ENCODE measurements around the gene SPIRE2.

SPIRE2 gene

DNA sequence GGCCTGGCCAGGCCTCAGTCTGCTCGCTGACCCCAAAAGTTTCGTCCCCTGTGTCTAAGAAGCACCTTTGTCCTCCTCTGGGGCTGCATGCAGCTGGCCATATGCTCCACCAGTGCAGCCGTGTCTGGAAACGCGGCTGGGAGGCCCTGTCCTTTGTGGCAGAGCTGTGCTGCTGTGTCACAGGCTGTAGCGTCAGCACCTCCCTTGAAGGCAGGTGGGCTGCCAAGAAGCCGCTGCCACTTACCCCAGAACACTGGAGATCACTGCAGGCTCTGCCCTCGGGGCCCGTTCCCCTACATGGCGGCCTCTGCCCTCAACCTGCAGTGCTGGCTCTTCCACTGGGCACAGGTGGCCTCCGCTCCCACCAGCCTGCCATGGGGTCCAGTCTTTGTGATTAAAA, 74.7 kb downstream of the SPIRE2 start:
- no peaks in the 10 kb centered on the region for H3K79me2 ChIP-seq (ENCODE audit: control insufficient read depth, insufficient read depth, low read length)
- H3K27me3 ChIP-seq (ENCODE audit: insufficient read depth, low read length, poor library complexity), result no peaks in the 10 kb centered on the region
- no peak overlapping the region for H4K8ac ChIP-seq (ENCODE audit: low read depth, low read length)
- no peak overlapping the region for H3K27ac ChIP-seq (ENCODE audit: low read depth, low read length)
- no peak overlapping the region for H2BK5ac ChIP-seq (ENCODE audit: low read length)
- H3K56ac ChIP-seq (ENCODE audit: low read length), result no peak overlapping the region
- peaks cover 21% of the 10 kb centered on the region for H3K36me3 ChIP-seq (ENCODE audit: control insufficient read depth, insufficient read depth, low read length)
- H3K9ac ChIP-seq (ENCODE audit: low read length), result no peak overlapping the region
- H3K4me3 ChIP-seq (ENCODE audit: low read length), result no peak overlapping the region
- no peak for DNase-seq
- H2AK5ac ChIP-seq (ENCODE audit: low read length), result no peak overlapping the region
- H2BK120ac ChIP-seq (ENCODE audit: low read depth, low read length), result no peak overlapping the region
- H3K23ac ChIP-seq (ENCODE audit: low read length), result no peak overlapping the region
- H3K79me1 ChIP-seq (ENCODE audit: low read length), result no peaks in the 10 kb centered on the region
- no peak overlapping the region for H3K4ac ChIP-seq (ENCODE audit: low read depth, low read length)
- H3K4me2 ChIP-seq (ENCODE audit: low read length), result no peak overlapping the region
- no peak overlapping the region for H4K5ac ChIP-seq (ENCODE audit: low read length)
- no peak overlapping the region for H3K18ac ChIP-seq (ENCODE audit: low read length)
- WGBS (ENCODE audit: extremely low coverage, insufficient coverage, low lambda C conversion rate), result no CpG with 5 or more reads among the region's 11 CpGs
- no peaks in the 10 kb centered on the region for H3K4me1 ChIP-seq (ENCODE audit: control insufficient read depth, low read depth, low read length)
- no peak overlapping the region for H2BK15ac ChIP-seq (replicated peaks; ENCODE audit: low read depth)

GRCh38 chr16:89903908-89904515, 75.7 kb downstream of the SPIRE2 start:
- Histone ChIP-seq H2BK15ac (replicated peaks; ENCODE audit: low read depth) (no peak overlapping the region), H3K4ac (ENCODE audit: low read depth, low read length) (no peak overlapping the region), H3K27me3 (ENCODE audit: insufficient read depth, low read length, poor library complexity) (no peaks in the 10 kb centered on the region), H3K4me3 (ENCODE audit: low read length) (no peak overlapping the region), H3K27ac (ENCODE audit: low read depth, low read length) (no peak overlapping the region), H3K4me2 (ENCODE audit: low read length) (no peak overlapping the region), H3K79me2 (ENCODE audit: control insufficient read depth, insufficient read depth, low read length) (no peaks in the 10 kb centered on the region), H3K36me3 (ENCODE audit: control insufficient read depth, insufficient read depth, low read length) (peaks cover 19% of the 10 kb centered on the region), H3K9ac (ENCODE audit: low read length) (no peak overlapping the region), H3K4me1 (ENCODE audit: control insufficient read depth, low read depth, low read length) (no peaks in the 10 kb centered on the region), H2AK5ac (ENCODE audit: low read length) (no peak overlapping the region), H3K23ac (ENCODE audit: low read length) (no peak overlapping the region), H4K8ac (ENCODE audit: low read depth, low read length) (no peak overlapping the region), H3K79me1 (ENCODE audit: low read length) (no peaks in the 10 kb centered on the region), H3K18ac (ENCODE audit: low read length) (no peak overlapping the region), H2BK5ac (ENCODE audit: low read length) (no peak overlapping the region), H4K5ac (ENCODE audit: low read length) (no peak overlapping the region), H2BK120ac (ENCODE audit: low read depth, low read length) (no peak overlapping the region), H3K56ac (ENCODE audit: low read length) (no peak overlapping the region)
- no peak for DNase-seq
- no CpG with 5 or more reads among the region's 19 CpGs for WGBS (ENCODE audit: extremely low coverage, insufficient coverage, low lambda C conversion rate)

DNA sequence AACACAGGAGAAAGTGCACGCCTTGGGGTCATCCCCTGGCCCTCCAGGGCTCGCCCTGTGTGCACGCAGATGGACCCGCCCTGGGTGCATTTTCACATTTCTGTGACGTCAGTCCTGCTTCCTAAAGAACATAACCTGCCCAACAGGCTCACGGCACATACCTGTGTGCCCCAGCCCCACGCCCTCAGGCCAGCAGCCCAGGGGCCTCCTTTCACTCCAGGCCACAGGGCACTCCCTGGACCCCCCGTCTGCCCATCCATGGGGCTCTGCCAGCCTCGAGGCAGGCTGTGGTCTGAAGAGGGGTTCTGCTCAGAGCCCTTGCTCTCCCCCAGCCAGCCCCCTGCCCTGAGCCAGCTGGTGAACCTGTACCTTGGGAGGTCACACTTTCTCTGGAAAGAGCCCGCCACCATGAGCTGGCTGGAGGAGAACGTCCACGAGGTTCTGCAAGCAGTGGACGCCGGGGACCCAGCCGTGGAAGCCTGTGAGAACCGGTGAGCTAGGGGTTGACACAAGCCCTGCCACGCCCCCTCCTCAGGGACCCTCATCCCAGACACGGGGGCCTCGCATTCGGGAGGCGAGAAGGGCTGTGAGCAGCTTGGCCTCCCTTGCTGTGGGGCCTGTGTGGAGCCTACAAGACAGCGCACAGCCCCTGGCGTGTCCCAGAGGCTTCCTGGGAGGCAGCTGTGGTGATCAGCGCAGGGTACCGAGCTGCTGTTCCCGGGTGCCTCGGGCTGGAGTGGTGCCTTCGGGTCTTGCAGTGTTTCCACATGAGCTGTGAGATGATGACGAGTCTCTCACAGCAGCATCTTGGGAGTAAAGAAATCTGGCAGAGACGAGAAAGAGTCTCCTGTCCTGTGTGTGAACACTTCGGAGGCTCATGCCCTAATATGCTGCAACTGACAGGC, 76.6 kb downstream of the SPIRE2 start:
- no peak overlapping the region for H3K9ac ChIP-seq (ENCODE audit: low read length)
- no CpG with 5 or more reads among the region's 31 CpGs for WGBS (ENCODE audit: extremely low coverage, insufficient coverage, low lambda C conversion rate)
- no peak overlapping the region for H3K56ac ChIP-seq (ENCODE audit: low read length)
- no peak overlapping the region for H2BK5ac ChIP-seq (ENCODE audit: low read length)
- H4K5ac ChIP-seq (ENCODE audit: low read length), result no peak overlapping the region
- H3K23ac ChIP-seq (ENCODE audit: low read length), result no peak overlapping the region
- H3K4ac ChIP-seq (ENCODE audit: low read depth, low read length), result no peak overlapping the region
- no peak overlapping the region for H3K18ac ChIP-seq (ENCODE audit: low read length)
- H2BK15ac ChIP-seq (replicated peaks; ENCODE audit: low read depth), result no peak overlapping the region
- no peak overlapping the region for H2AK5ac ChIP-seq (ENCODE audit: low read length)
- no peak overlapping the region for H3K4me3 ChIP-seq (ENCODE audit: low read length)
- DNase-seq, result no peak
- no peak overlapping the region for H3K4me2 ChIP-seq (ENCODE audit: low read length)
- no peak overlapping the region for H2BK120ac ChIP-seq (ENCODE audit: low read depth, low read length)
- H3K79me1 ChIP-seq (ENCODE audit: low read length), result no peaks in the 10 kb centered on the region
- H3K4me1 ChIP-seq (ENCODE audit: control insufficient read depth, low read depth, low read length), result no peaks in the 10 kb centered on the region
- H3K27ac ChIP-seq (ENCODE audit: low read depth, low read length), result no peak overlapping the region
- H3K36me3 ChIP-seq (ENCODE audit: control insufficient read depth, insufficient read depth, low read length), result peaks cover 17% of the 10 kb centered on the region
- H4K8ac ChIP-seq (ENCODE audit: low read depth, low read length), result no peak overlapping the region
- H3K79me2 ChIP-seq (ENCODE audit: control insufficient read depth, insufficient read depth, low read length), result no peaks in the 10 kb centered on the region
- H3K27me3 ChIP-seq (ENCODE audit: insufficient read depth, low read length, poor library complexity), result no peaks in the 10 kb centered on the region

DNA sequence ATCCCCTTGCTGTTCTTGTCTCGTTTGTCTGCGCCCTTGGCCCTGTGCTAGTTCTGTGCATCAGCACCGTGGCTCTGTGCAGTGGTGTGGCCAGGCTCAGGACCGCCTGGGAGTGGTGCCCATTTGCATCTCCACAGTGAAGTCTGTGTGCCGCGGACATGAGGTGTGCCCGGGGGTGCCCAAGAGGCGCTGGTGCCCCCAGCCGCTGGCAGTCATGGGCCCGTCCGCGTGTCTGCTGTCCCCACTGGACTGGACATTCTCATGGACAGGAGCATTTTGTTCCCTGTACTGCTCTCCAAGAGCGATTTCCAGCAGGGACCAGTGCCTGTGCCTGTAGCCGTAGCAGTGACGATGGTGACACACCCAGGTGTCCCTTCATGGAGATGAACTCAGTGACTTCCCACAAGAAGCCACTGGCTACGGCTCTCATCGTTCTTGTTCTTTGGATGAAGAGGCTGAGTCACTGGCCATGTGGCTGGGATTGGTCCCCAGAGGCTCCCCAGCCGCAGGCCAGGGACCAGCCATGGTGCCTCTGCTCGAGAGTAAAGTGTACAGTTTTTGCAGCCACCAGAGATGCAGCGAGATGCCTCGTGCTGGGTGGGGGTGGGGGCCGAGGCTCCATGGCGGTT, 77.3 kb downstream of the SPIRE2 start:
- Histone ChIP-seq H4K8ac (ENCODE audit: low read depth, low read length) (no peak overlapping the region), H3K4me1 (ENCODE audit: control insufficient read depth, low read depth, low read length) (no peaks in the 10 kb centered on the region), H3K36me3 (ENCODE audit: control insufficient read depth, insufficient read depth, low read length) (peaks cover 13% of the 10 kb centered on the region), H3K4ac (ENCODE audit: low read depth, low read length) (no peak overlapping the region), H3K79me2 (ENCODE audit: control insufficient read depth, insufficient read depth, low read length) (no peaks in the 10 kb centered on the region), H2AK5ac (ENCODE audit: low read length) (no peak overlapping the region), H4K5ac (ENCODE audit: low read length) (no peak overlapping the region), H3K79me1 (ENCODE audit: low read length) (no peaks in the 10 kb centered on the region), H3K27ac (ENCODE audit: low read depth, low read length) (no peak overlapping the region), H3K18ac (ENCODE audit: low read length) (no peak overlapping the region), H2BK120ac (ENCODE audit: low read depth, low read length) (no peak overlapping the region), H2BK15ac (replicated peaks; ENCODE audit: low read depth) (no peak overlapping the region), H3K9ac (ENCODE audit: low read length) (no peak overlapping the region), H3K56ac (ENCODE audit: low read length) (no peak overlapping the region), H3K27me3 (ENCODE audit: insufficient read depth, low read length, poor library complexity) (no peaks in the 10 kb centered on the region), H2BK5ac (ENCODE audit: low read length) (no peak overlapping the region), H3K4me3 (ENCODE audit: low read length) (no peak overlapping the region), H3K4me2 (ENCODE audit: low read length) (no peak overlapping the region), H3K23ac (ENCODE audit: low read length) (no peak overlapping the region)
- DNase-seq, result no peak
- no CpG with 5 or more reads among the region's 23 CpGs for WGBS (ENCODE audit: extremely low coverage, insufficient coverage, low lambda C conversion rate)

GRCh38 chr16:89906140-89907025, 78.1 kb downstream of the SPIRE2 start:
- no peak overlapping the region for H2BK120ac ChIP-seq (ENCODE audit: low read depth, low read length)
- H3K4me3 ChIP-seq (ENCODE audit: low read length), result no peak overlapping the region
- no peak overlapping the region for H3K9ac ChIP-seq (ENCODE audit: low read length)
- no peak overlapping the region for H2AK5ac ChIP-seq (ENCODE audit: low read length)
- no peak overlapping the region for H3K56ac ChIP-seq (ENCODE audit: low read length)
- H2BK15ac ChIP-seq (replicated peaks; ENCODE audit: low read depth), result no peak overlapping the region
- no peaks in the 10 kb centered on the region for H3K79me2 ChIP-seq (ENCODE audit: control insufficient read depth, insufficient read depth, low read length)
- peaks cover 15% of the 10 kb centered on the region for H3K36me3 ChIP-seq (ENCODE audit: control insufficient read depth, insufficient read depth, low read length)
- no CpG with 5 or more reads among the region's 40 CpGs for WGBS (ENCODE audit: extremely low coverage, insufficient coverage, low lambda C conversion rate)
- no peak overlapping the region for H3K4ac ChIP-seq (ENCODE audit: low read depth, low read length)
- no peak overlapping the region for H4K8ac ChIP-seq (ENCODE audit: low read depth, low read length)
- H2BK5ac ChIP-seq (ENCODE audit: low read length), result no peak overlapping the region
- H3K4me1 ChIP-seq (ENCODE audit: control insufficient read depth, low read depth, low read length), result no peaks in the 10 kb centered on the region
- no peak for DNase-seq
- no peak overlapping the region for H3K18ac ChIP-seq (ENCODE audit: low read length)
- H3K27me3 ChIP-seq (ENCODE audit: insufficient read depth, low read length, poor library complexity), result no peaks in the 10 kb centered on the region
- H3K4me2 ChIP-seq (ENCODE audit: low read length), result no peak overlapping the region
- no peak overlapping the region for H4K5ac ChIP-seq (ENCODE audit: low read length)
- no peak overlapping the region for H3K27ac ChIP-seq (ENCODE audit: low read depth, low read length)
- H3K23ac ChIP-seq (ENCODE audit: low read length), result no peak overlapping the region
- H3K79me1 ChIP-seq (ENCODE audit: low read length), result no peaks in the 10 kb centered on the region
